Ovary (tissue), 9 donors: ENCODE data around the gene NDST3. TPM values are rescaled to one million over a fixed set of nuclear protein-coding genes. Genes with fewer than 3 reads are reported as not detected.

Experiments
- DNase-seq, 5 donors: peaks; one replicate each; pipeline ENCODE4 v3.0.0-alpha.2; 2019 to 2020
- H3K27ac ChIP-seq, 2 donors: fragments of 200-600 bp; one replicate each; pipeline versions ENCODE4 v1.5.1 to v1.8.0; 2019 to 2022
- H3K27me3 ChIP-seq: fragments of 200-600 bp; one replicate; pipeline ENCODE4 v1.8.0; 2022
- H3K36me3 ChIP-seq: fragments of 200-600 bp; sonication (generic); one replicate; pipeline ENCODE4 v1.5.1; 2019
- H3K4me1 ChIP-seq: one replicate; pipeline ENCODE4 v1.8.1; 2013; ENCODE audit warnings: mild to moderate bottlenecking, moderate library complexity; ENCODE audit not compliant: insufficient read depth
- H3K4me3 ChIP-seq: fragments of 200-600 bp; sonication (generic); one replicate; pipeline ENCODE4 v1.5.1; 2017
- H3K9me3 ChIP-seq, 2 donors: fragments of 200-600 bp in 1 of 2; sonication (generic) in 1 of 2; one replicate each; pipeline versions ENCODE4 v1.5.1 to v1.8.1; 2013 to 2019; ENCODE audit warnings: mild to moderate bottlenecking in 1 of 2, moderate library complexity in 1 of 2
- CTCF ChIP-seq, 3 donors: fragments of 450-650 bp in 2 of 3; fragments of 200-600 bp in 1 of 3; IDR thresholded peaks; one replicate each; pipeline versions ENCODE4 v1.5.1 to v1.8.0; 2016 to 2022; ENCODE audit warnings: antibody characterized with exemption in 3 of 3, mild to moderate bottlenecking in 1 of 3
- EP300 ChIP-seq: sonication (generic); formaldehyde crosslinking; IDR thresholded peaks from one replicate; pipeline ENCODE4 v1.6.1; 2017; ENCODE audit warnings: antibody characterized with exemption
- POLR2A ChIP-seq: fragments of 450-650 bp; IDR thresholded peaks from one replicate; pipeline ENCODE4 v1.6.1; 2017; ENCODE audit warnings: antibody characterized with exemption, mild to moderate bottlenecking, moderate library complexity
- WGBS, 3 donors: extraction: QIAGEN DNeasy Blood & Tissue Kit in 1 of 3; methylation state at CpG; one replicate each; pipeline versions ENCODE4 v1.1.5 to v1.1.7; 2013 to 2017; 5-methylcytosine and 5-hydroxymethylcytosine counted together
- intact Hi-C, 4 donors: fragments of 100-400 bp; cut with DNase I; formaldehyde crosslinking; loops; one replicate each; pipeline versions ENCODE4 v1.11.0 to v1.15.1; 2022 to 2023
- polyA plus RNA-seq, 2 donors: library from polyadenylated mRNA; stranded (reverse); fragments of 200-250 nt in 1 of 2; fragments of 350-450 nt in 1 of 2; fragmentation: Illumina TruSeq in 1 of 2; extraction: RNeasy Lipid Tissue Mini Kit (QIAGEN cat#74804) in 1 of 2; gene quantifications; one replicate each; pipeline ENCODE4 v1.2.3, GENCODE V29; 2013 to 2014
- total RNA-seq, 7 donors: library from RNA; depleted of rRNA in 2 of 7; stranded (reverse); fragments of >200 nt in 2 of 7; fragmentation: NEBNext Ultra II Directional in 3 of 7; extraction: Animal tissue kit (Norgen Biotek cat#: 25700) in 3 of 7; gene quantifications; one replicate each; pipeline versions ENCODE4 v1.1.0 to v1.2.4, GENCODE V29; 2016 to 2023
- donor health status: DM: no; HTN: no; CAD: no; lungs with moderate emphysema.
- donor health status: DM: no; HTN: no; CAD: no.
- donor health status: Bipolar disorder and iron deficiency.
- donor health status: DM: yes; HTN: yes; CAD: no.
- donor health status: DM: no; HTN: no; CAD: no.
- donor health status: DM: yes; HTN: yes; CAD: no.

NDST3 gene
- total and polyA plus RNA-seq, 9 donors = 0.02 to 2.4 (median 0.07) TPM; not detected in 2

DNA sequence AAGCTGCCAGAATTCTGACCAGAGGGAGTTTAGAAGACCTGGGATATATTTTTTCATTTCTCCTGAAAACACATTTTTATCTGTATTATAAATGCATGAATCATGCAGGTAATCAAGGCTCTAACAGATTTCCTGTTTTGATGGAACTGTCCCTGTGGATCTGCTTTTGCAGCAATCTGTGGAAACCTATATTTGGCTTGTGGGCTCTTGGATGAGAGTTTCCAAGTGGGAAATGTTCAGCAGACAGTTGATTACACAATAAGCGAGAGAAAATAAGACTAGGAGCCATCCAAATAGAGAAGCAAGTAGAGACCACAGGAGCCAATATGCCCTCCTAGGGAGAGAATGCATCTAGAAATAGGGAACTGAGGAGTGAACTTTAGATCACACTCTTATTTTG, 105.0 kb downstream of the NDST3 start:
- H3K36me3 ChIP-seq = no peaks in the 10 kb centered on the region
- H3K4me3 ChIP-seq = no peak overlapping the region
- H3K27ac ChIP-seq = no peak overlapping the region
- TF ChIP-seq CTCF (IDR thresholded peaks at IDR 0.05) = no peak
- intact Hi-C loops = no loop called here
- no peaks in the 10 kb centered on the region for H3K27me3 ChIP-seq
- 84 to 93% (median 89%) methylated on average over 1 of the region's 1 CpG for WGBS, 3 donors
- no peaks in the 10 kb centered on the region for H3K4me1 ChIP-seq
- no peaks in the 10 kb centered on the region for H3K9me3 ChIP-seq
- no peak for DNase-seq

DNA sequence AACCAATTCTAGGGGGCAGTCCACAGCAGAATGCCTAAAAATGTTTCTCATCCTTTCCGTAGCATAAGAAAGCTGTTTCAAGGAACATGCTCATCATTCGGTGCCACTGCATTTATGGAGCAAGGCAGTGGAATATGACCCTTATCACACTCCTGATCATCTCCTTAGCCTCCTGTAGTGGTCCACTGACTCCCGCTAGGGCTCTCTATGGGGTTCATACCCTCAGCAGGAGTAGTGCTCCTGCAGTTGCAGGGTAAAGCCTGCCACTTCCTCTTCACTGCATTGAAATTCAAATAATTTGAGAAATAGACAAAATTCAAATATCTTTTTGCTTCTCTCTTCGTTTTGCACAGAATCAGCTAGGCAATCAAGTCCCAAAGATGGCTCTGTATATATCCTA, 107.0 kb downstream of the NDST3 start:
- intact Hi-C loops = no loop called here
- Histone ChIP-seq H3K27ac (no peak overlapping the region), H3K27me3 (no peaks in the 10 kb centered on the region), H3K4me3 (no peak overlapping the region), H3K9me3 (no peaks in the 10 kb centered on the region), H3K36me3 (no peaks in the 10 kb centered on the region), H3K4me1 (no peaks in the 10 kb centered on the region)
- no peak for DNase-seq
- TF ChIP-seq EP300 (no peak), CTCF (IDR thresholded peaks at IDR 0.05) (no peak), POLR2A (no peak)
- WGBS, 3 donors = 57 to 64% (median 61%) methylated on average over 4 of the region's 4 CpGs

DNA sequence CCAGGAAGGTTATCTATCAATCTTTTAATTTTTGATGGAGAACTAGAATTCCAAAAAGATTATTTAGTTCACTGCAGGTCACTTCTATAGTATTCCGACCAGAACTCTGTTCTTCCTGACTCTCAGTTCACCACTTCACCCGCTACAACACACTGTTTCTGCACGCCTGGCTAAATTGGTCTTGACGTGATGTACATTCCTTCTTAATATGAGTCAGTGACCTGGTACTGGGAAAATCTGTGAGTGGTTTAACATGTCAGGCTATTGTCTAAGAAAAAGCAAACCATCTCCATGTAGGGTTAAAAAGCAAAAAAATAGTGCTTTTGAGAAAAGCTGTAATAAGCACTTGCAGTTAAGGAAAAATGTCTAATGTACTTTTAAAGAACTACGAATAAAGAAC, 120.4 kb downstream of the NDST3 start:
- intact Hi-C loops = no loop called here
- no peak for TF ChIP-seq POLR2A
- TF ChIP-seq EP300 = no peak
- 87 to 90% (median 89%) methylated on average over 5 of the region's 5 CpGs for WGBS, 3 donors
- no peak overlapping the region for H3K4me3 ChIP-seq
- H3K27ac ChIP-seq = no peak overlapping the region
- DNase-seq = no peak
- no peaks in the 10 kb centered on the region for H3K4me1 ChIP-seq
- H3K9me3 ChIP-seq = no peaks in the 10 kb centered on the region
- no peaks in the 10 kb centered on the region for H3K27me3 ChIP-seq
- H3K36me3 ChIP-seq = no peaks in the 10 kb centered on the region

GRCh38 chr4:118155516-118155915, 121.2 kb downstream of the NDST3 start:
- no peak overlapping the region for H3K4me3 ChIP-seq
- DNase-seq = no peak

More at GRCh38 chr4:118155516-118155915, 121.2 kb downstream of the NDST3 start:
- Histone ChIP-seq H3K27me3 (no peaks in the 10 kb centered on the region), H3K9me3 (no peaks in the 10 kb centered on the region), H3K4me1 (no peaks in the 10 kb centered on the region), H3K36me3 (no peaks in the 10 kb centered on the region), H3K27ac (no peak overlapping the region)
- TF ChIP-seq POLR2A (no peak), EP300 (no peak), CTCF (IDR thresholded peaks at IDR 0.05) (no peak)
- intact Hi-C loops = no loop called here
